Raji (cell line): ENCODE data around the gene MAP2K6.
A peak's percentile ranks its signal among the peaks of the same experiment; 100 is the strongest.

Experiments
- POLR2A ChIP-seq: IDR thresholded peaks from 2 replicates; pipeline ENCODE4 v1.6.1; 2011; ENCODE audit warnings: low read depth, low read length, control low read depth; ENCODE audit not compliant: insufficient read depth

The MAP2K6 gene

GRCh38 chr17:69414408-69415274 lies at the start of gene MAP2K6:
Gene MAP2K6 (plus strand): TSS chr17:69414697. CDS start chr17:69414985, 288 bp downstream.
- TF ChIP-seq POLR2A, result peak; percentile 55; the same call in 1 of the 2 replicates

GRCh38 chr17:69367298-69367697 lies 47.2 kb upstream of the MAP2K6 start:
- no peak for TF ChIP-seq POLR2A

- TF ChIP-seq POLR2A, result no peak
Observed at GRCh38 chr17:69373069-69373468, 41.4 kb upstream of the MAP2K6 start.

- TF ChIP-seq POLR2A, result no peak
Observed at GRCh38 chr17:69375229-69375628, 39.3 kb upstream of the MAP2K6 start.

- TF ChIP-seq POLR2A, result no peak
Observed at GRCh38 chr17:69388822-69389442, 25.6 kb upstream of the MAP2K6 start.

GRCh38 chr17:69390795-69391501 lies 23.5 kb upstream of the MAP2K6 start:
- TF ChIP-seq POLR2A, result no peak

GRCh38 chr17:69401251-69401650 lies 13.2 kb upstream of the MAP2K6 start:
- TF ChIP-seq POLR2A, result no peak

- no peak for TF ChIP-seq POLR2A
Observed at GRCh38 chr17:69402052-69402451, 12.4 kb upstream of the MAP2K6 start.

GRCh38 chr17:69404399-69404798 lies 10.1 kb upstream of the MAP2K6 start:
- no peak for TF ChIP-seq POLR2A

GRCh38 chr17:69405096-69405495 lies 9.4 kb upstream of the MAP2K6 start:
- no peak for TF ChIP-seq POLR2A

- TF ChIP-seq POLR2A, result no peak
Observed at GRCh38 chr17:69406941-69407340, 7.6 kb upstream of the MAP2K6 start.

- no peak for TF ChIP-seq POLR2A
Observed at GRCh38 chr17:69407759-69408158, 6.7 kb upstream of the MAP2K6 start.

- no peak for TF ChIP-seq POLR2A
Observed at GRCh38 chr17:69410671-69411070, 3.8 kb upstream of the MAP2K6 start.

- no peak for TF ChIP-seq POLR2A
Observed at GRCh38 chr17:69411766-69412165, 2.7 kb upstream of the MAP2K6 start.

GRCh38 chr17:69412251-69412671 lies 2.2 kb upstream of the MAP2K6 start:
- TF ChIP-seq POLR2A, result no peak

GRCh38 chr17:69415431-69415830 lies 934 bp downstream of the MAP2K6 start:
- TF ChIP-seq POLR2A, result no peak
